AG09319 (cell line): ENCODE measurements around the gene EML5.

Experiments
- DNase-seq: peaks from one replicate; pipeline ENCODE4 v3.0.0-alpha.2; 2010; ENCODE audit warnings: low read depth; ENCODE audit errors: extremely low read depth
- TF ChIP-seq, protein P1 (sequence below): IDR thresholded peaks from 2 replicates; pipeline ENCODE4 v1.5.1; 2011; ENCODE audit warnings: low read depth, mild to moderate bottlenecking, inconsistent platforms, low read length, moderate library complexity

Gene EML5

DNA sequence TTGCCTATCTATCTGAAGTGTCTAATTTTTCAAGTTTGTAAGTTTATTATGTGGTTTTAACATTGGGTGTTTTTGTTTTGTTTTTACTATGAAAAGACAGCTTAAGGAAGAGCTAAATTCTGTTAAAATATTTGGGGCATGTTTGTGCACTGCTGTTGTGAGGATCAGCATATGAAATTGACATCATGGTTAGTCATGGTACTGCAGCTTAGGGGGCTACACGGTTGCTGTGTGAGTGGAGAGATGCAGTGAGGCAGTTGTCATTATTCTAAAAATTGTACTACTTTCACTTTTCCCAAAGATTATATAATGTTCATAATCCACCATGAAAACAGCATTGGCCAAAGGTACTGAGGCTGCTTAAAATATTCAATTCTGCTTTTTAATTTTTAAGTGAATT, 180.9 kb downstream of the EML5 start:
- TF ChIP-seq, protein P1, sequence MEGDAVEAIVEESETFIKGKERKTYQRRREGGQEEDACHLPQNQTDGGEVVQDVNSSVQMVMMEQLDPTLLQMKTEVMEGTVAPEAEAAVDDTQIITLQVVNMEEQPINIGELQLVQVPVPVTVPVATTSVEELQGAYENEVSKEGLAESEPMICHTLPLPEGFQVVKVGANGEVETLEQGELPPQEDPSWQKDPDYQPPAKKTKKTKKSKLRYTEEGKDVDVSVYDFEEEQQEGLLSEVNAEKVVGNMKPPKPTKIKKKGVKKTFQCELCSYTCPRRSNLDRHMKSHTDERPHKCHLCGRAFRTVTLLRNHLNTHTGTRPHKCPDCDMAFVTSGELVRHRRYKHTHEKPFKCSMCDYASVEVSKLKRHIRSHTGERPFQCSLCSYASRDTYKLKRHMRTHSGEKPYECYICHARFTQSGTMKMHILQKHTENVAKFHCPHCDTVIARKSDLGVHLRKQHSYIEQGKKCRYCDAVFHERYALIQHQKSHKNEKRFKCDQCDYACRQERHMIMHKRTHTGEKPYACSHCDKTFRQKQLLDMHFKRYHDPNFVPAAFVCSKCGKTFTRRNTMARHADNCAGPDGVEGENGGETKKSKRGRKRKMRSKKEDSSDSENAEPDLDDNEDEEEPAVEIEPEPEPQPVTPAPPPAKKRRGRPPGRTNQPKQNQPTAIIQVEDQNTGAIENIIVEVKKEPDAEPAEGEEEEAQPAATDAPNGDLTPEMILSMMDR: no peak
- no peak for DNase-seq

DNA sequence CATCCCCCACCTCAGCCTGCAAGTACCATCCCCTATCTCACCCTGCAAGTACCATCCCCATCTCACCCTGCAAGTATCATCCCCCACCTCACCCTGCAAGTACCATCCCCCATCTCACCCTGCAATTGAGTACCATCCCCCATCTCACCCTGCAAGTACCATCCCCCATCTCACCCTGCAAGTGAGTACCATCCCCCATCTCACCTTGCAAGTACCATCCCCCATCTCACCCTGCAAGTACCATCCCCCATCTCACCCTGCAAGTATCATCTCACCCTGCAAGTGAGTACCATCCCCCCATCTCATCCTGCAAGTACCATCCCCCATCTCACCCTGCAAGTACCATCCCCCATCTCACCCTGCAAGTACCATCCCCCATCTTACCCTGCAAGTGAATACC, 184.9 kb downstream of the EML5 start:
- no peak for DNase-seq
- TF ChIP-seq, protein P1: no peak

DNA sequence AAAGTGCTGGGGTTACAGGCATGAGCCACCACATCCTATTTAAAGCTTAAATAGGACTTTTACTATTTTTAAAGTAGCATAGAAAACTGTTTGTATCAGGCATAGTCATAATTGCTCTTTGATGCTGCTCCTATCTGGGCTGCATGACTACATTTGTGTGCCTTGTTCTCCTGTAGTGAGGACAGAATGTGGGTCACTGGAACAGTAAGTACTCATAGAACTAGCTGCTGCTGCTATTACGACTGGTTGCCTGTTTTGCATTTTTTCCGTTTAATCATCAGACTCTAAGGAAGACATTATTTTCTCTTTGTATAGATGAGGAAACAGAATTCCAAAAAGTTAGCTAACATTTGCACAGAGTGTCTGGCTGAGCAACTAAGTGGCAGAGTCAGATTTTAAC, 187.2 kb downstream of the EML5 start:
- no peak for DNase-seq
- TF ChIP-seq, protein P1: no peak

DNA sequence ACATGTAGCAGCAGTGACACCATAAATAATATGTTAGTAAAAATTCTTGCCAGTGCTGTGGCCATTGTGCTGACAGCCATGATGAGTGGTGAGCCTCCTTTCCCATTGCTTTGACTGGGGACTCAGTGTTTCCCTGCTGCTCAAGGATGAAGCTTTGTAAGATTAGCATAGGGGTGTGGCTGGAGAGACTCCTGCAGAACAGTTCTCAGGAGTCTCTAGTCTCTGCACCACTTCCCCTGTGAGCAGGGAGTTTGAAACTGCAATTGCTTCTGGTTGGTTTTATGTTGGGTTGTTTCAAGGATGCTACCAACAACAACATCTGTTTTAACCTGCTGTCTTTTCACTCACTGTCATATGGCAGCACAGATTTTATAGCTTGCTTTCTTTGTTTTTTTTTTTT, 188.5 kb downstream of the EML5 start:
- TF ChIP-seq, protein P1: no peak
- no peak for DNase-seq

DNA sequence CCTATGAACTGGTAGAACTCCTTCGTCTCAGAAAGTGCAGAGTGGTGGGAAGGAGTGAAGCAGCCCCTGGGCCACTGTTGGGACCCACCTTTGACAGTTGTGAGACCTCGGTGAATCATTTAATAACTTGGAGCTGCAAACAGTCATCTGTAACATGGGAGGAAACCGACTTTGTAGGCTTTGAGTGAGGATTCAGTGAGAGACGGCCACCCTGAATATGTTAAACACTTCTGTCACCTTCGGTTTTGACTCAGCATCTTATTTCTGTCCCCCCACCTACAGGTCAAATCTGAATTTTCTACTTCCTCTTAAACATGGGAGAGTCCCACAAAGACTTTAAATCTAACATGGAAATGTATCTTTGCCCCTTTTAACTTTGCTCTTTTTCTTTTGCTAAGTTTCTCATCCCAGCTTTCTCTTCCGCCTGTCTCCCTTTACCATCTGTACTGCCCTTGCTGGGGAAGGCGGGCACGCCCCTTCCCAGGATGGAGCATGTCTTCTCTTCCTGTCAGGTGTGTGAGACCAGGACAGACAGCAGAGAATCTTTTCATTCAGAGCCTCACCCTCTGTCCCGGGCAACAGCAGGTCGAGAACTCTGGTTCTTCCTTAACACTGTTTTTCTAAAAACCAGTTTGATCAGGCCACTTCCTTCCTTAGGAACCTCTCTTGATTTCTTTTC, 192.9 kb downstream of the EML5 start:
- TF ChIP-seq, protein P1: no peak
- DNase-seq: no peak

DNA sequence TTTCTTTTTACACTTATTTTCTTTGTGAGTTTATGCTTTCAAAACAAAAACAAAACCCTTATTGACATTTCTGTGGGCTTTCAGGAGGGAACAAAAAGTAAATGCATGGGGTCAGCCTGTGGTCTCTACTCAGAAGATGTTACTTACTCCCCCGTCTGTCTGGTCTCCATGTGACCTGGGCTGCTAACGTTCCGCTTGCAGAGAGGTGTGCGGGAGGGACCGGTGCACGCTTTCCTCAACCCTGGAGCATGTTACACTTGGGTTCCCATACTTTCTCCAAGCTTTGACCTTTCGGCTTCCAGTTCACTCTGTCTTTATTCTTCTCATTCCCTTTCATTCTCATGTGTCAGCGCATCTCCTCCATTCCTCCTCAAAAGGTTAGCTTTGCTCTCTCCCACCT, 193.4 kb downstream of the EML5 start:
- DNase-seq: no peak
- TF ChIP-seq, protein P1: no peak

DNA sequence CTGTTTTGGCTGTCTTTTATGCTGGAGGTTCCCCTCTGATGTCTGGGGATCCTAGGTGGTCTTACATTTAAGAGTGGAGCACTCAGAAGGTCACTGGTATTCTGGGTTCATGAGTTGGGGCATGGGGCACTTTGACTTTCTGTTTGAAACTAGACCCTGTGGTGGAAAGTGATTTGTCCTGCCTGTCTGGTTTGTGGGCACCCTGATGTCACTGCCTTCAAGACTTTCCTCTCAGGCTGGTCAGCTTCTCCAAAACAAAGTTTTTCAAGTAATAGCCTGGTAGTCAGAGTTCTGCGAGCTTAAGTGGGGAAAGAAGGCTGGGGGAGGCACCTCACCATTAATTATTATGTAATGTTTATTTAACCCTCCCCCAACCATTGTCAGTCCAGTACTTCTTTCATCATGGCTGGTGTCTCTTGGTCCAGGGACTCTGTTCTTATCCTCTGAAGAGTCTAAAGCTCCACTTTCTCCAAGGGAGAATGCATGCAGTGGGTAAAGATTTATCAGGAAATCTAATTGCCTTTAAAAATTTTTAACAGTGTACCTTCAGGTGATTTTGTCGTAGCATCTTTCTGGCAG, 194.6 kb downstream of the EML5 start:
- TF ChIP-seq, protein P1: no peak
- DNase-seq: no peak
